HG03571 (cell line): ENCODE data around the gene VWA7.

ENCODE experiments used
- ATAC-seq: cut with Tn5 transposase; IDR thresholded peaks from one replicate; pipeline ENCODE4 v1.9.1; 2021; ENCODE audit not compliant: unreplicated experiment

Gene VWA7

GRCh38 chr6:31758281-31758680 is 18.8 kb downstream of the VWA7 start:
- no peak for ATAC-seq

GRCh38 chr6:31752739-31753319 is 24.3 kb downstream of the VWA7 start:
- no peak for ATAC-seq

GRCh38 chr6:31750411-31751022 is 26.6 kb downstream of the VWA7 start:
- no peak for ATAC-seq

GRCh38 chr6:31749301-31750036 is 27.7 kb downstream of the VWA7 start:
- ATAC-seq = no peak

GRCh38 chr6:31744422-31744821 is 32.7 kb downstream of the VWA7 start:
- ATAC-seq = no peak

GRCh38 chr6:31742894-31743293 is 34.2 kb downstream of the VWA7 start:
- no peak for ATAC-seq

- no peak for ATAC-seq
Observed at GRCh38 chr6:31741815-31742214, 35.3 kb downstream of the VWA7 start.

- no peak for ATAC-seq
Observed at GRCh38 chr6:31740397-31741223, 36.5 kb downstream of the VWA7 start.

- peak; percentile 61 for ATAC-seq
Observed at GRCh38 chr6:31739639-31740396, 37.3 kb downstream of the VWA7 start, which contains the start of gene MSH5. Gene MSH5 (plus strand): TSS chr6:31740005. CDS start chr6:31740467, 462 bp downstream.

- ATAC-seq = no peak
Observed at GRCh38 chr6:31737991-31738979, 38.8 kb downstream of the VWA7 start.

- no peak for ATAC-seq
Observed at GRCh38 chr6:31737315-31737990, 39.7 kb downstream of the VWA7 start.

- no peak for ATAC-seq
Observed at GRCh38 chr6:31736768-31737314, 40.3 kb downstream of the VWA7 start.

- ATAC-seq = peak; percentile 23
Observed at GRCh38 chr6:31736021-31736767, 40.9 kb downstream of the VWA7 start, which contains the start of gene CLIC1. Gene CLIC1 (minus strand): TSS chr6:31736530. CDS start chr6:31736300, 230 bp downstream.

- no peak for ATAC-seq
Observed at GRCh38 chr6:31734821-31735406, 42.2 kb downstream of the VWA7 start.

GRCh38 chr6:31734247-31734820 is 42.8 kb downstream of the VWA7 start:
- ATAC-seq = no peak

- ATAC-seq = no peak
Observed at GRCh38 chr6:31733734-31734133, 43.4 kb downstream of the VWA7 start.

- no peak for ATAC-seq
Observed at GRCh38 chr6:31732029-31732428, 45.1 kb downstream of the VWA7 start.
